H1 (cell line): ENCODE measurements around the gene SARS2. TPM values are rescaled to one million over a fixed set of nuclear protein-coding genes. Genes with fewer than 3 reads are reported as not detected.

Experiments used
- CTCF ChIA-PET: fragments of 300-600 bp; sonication (Branson Sonifier 250); formaldehyde crosslinking; loops from one replicate; lab custom pipeline; 2021; ENCODE audit not compliant: partially characterized antibody; lab: Charles Lee
- POLR2A ChIA-PET: fragments of 300-600 bp; sonication (Branson Sonifier 250); formaldehyde crosslinking; loops from one replicate; lab custom pipeline; 2021; ENCODE audit warnings: inconsistent platforms; ENCODE audit not compliant: partially characterized antibody; lab: Charles Lee
- DNase-seq, 2 experiments: peaks; one replicate each; pipeline versions ENCODE4 v3.0.0 to v3.0.0-alpha.2; 2010 to 2022; ENCODE audit warnings: low spot score in 2 of 2, low read depth in 1 of 2, mixed read lengths in 1 of 2
- FAIRE-seq: peaks from 2 replicates; lab custom pipeline; 2011; peaks lifted over from hg19 to GRCh38; lab: Jason Lieb, UNC
- H2AFZ ChIP-seq: 2 replicates; pipeline ENCODE4 v1.8.1; 2012; ENCODE audit warnings: low read length, inconsistent platforms
- H2AK5ac ChIP-seq: 2 replicates; pipeline ENCODE4 v1.6.1; 2013; ENCODE audit warnings: low read depth, low read length
- H2BK120ac ChIP-seq: replicated peaks from 2 replicates; pipeline ENCODE3; 2013; ENCODE audit warnings: low read depth, low read length, inconsistent platforms
- H2BK12ac ChIP-seq: 2 replicates; pipeline ENCODE4 v1.6.1; 2013; ENCODE audit warnings: low read depth, low read length
- H2BK15ac ChIP-seq: 2 replicates; pipeline ENCODE4 v1.6.1; 2013; ENCODE audit warnings: low read length
- H2BK20ac ChIP-seq: 2 replicates; pipeline ENCODE4 v1.6.1; 2013; ENCODE audit warnings: low read length
- H2BK5ac ChIP-seq: 2 replicates; pipeline ENCODE4 v1.6.1; 2013; ENCODE audit warnings: low read depth, low read length
- H3K14ac ChIP-seq: 2 replicates; pipeline ENCODE4 v1.6.1; 2013; ENCODE audit warnings: inconsistent platforms; ENCODE audit not compliant: insufficient read length
- H3K18ac ChIP-seq: 2 replicates; pipeline ENCODE4 v1.6.1; 2013; ENCODE audit warnings: low read length; ENCODE audit errors: extremely low read depth
- H3K23ac ChIP-seq: 2 replicates; pipeline ENCODE4 v1.6.1; 2013; ENCODE audit warnings: inconsistent platforms; ENCODE audit not compliant: insufficient read length
- H3K23me2 ChIP-seq: 2 replicates; pipeline ENCODE4 v1.6.1; 2013; ENCODE audit warnings: low read depth, low read length
- H3K27ac ChIP-seq: 2 replicates; pipeline ENCODE4 v1.6.1; 2011; ENCODE audit warnings: low read depth, low read length, inconsistent platforms
- H3K27me3 ChIP-seq, 4 experiments: replicated peaks in 1 of 4; 1 replicate in 1 of 4; 2 replicates in 3 of 4; pipeline versions ENCODE4 v1.6.1 to v1.8.1; 2011 to 2013; ENCODE audit warnings: low read length in 3 of 4, mild to moderate bottlenecking in 3 of 4, inconsistent platforms in 2 of 4, mixed read lengths in 2 of 4, moderate library complexity in 1 of 4; ENCODE audit not compliant: control insufficient read depth in 3 of 4, insufficient read depth in 3 of 4; ENCODE audit errors: extremely low read depth in 1 of 4
- H3K36me3 ChIP-seq, 4 experiments: 2 replicates each; pipeline versions ENCODE4 v1.6.1 to v1.8.1; 2011 to 2013; ENCODE audit warnings: mild to moderate bottlenecking in 4 of 4, low read length in 3 of 4, moderate library complexity in 2 of 4, control low read depth in 1 of 4, inconsistent platforms in 1 of 4; ENCODE audit not compliant: insufficient read depth in 4 of 4, control insufficient read depth in 2 of 4
- H3K4ac ChIP-seq: replicated peaks from 2 replicates; pipeline ENCODE3; 2013; ENCODE audit warnings: low read length, low read depth, mixed read lengths, inconsistent platforms; ENCODE audit not compliant: insufficient read length
- H3K4me1 ChIP-seq, 4 experiments: replicated peaks in 1 of 4; 1 replicate in 1 of 4; 2 replicates in 3 of 4; pipeline versions ENCODE4 v1.6.1 to v1.8.1; 2011 to 2013; ENCODE audit warnings: low read length in 3 of 4, inconsistent platforms in 2 of 4, mixed read lengths in 1 of 4; ENCODE audit not compliant: insufficient read depth in 4 of 4, control insufficient read depth in 3 of 4
- H3K4me2 ChIP-seq, 2 experiments: 2 replicates each; pipeline versions ENCODE4 v1.6.1 to v1.8.1; 2011 to 2013; ENCODE audit warnings: low read depth in 2 of 2, low read length in 2 of 2, control low read depth in 1 of 2, inconsistent platforms in 1 of 2, mild to moderate bottlenecking in 1 of 2; ENCODE audit not compliant: insufficient read depth in 1 of 2
- H3K4me3 ChIP-seq, 4 experiments: fragments of 200-600, 300-600 bp in 1 of 4; sonication (generic), shearing (Covaris generic), sonication (Bioruptor Twin) in 1 of 4; 2 replicates each; pipeline versions ENCODE4 v1.5.1 to v1.8.1; 2011 to 2016; ENCODE audit warnings: low read length in 4 of 4, low read depth in 3 of 4, control low read depth in 2 of 4, inconsistent platforms in 2 of 4, mild to moderate bottlenecking in 2 of 4, mixed read lengths in 1 of 4, moderate library complexity in 1 of 4; ENCODE audit not compliant: insufficient read depth in 2 of 4; ENCODE audit errors: extremely low read depth in 1 of 4
- H3K56ac ChIP-seq: replicated peaks from 2 replicates; pipeline ENCODE3; 2013; ENCODE audit warnings: low read depth, mild to moderate bottlenecking, mixed read lengths, low read length, inconsistent platforms; ENCODE audit not compliant: insufficient read length
- H3K79me1 ChIP-seq: 2 replicates; pipeline ENCODE4 v1.6.1; 2013; ENCODE audit warnings: low read depth, low read length, control low read depth
- H3K79me2 ChIP-seq, 2 experiments: 2 replicates each; pipeline versions ENCODE4 v1.6.1 to v1.8.1; 2012 to 2013; ENCODE audit warnings: low read length in 2 of 2, mild to moderate bottlenecking in 2 of 2, inconsistent platforms in 1 of 2; ENCODE audit not compliant: insufficient read depth in 2 of 2, control insufficient read depth in 1 of 2
- H3K9ac ChIP-seq, 4 experiments: replicated peaks in 1 of 4; 1 replicate in 1 of 4; 2 replicates in 3 of 4; pipeline versions ENCODE4 v1.6.1 to v1.8.1; 2011 to 2013; ENCODE audit warnings: low read depth in 3 of 4, low read length in 3 of 4, control low read depth in 2 of 4, mild to moderate bottlenecking in 2 of 4, moderate library complexity in 2 of 4, inconsistent platforms in 1 of 4; ENCODE audit errors: extremely low read depth in 1 of 4
- H3K9me3 ChIP-seq, 2 experiments: 2 replicates each; pipeline versions ENCODE4 v1.6.1 to v1.8.1; 2012 to 2013; ENCODE audit warnings: mild to moderate bottlenecking in 2 of 2, moderate library complexity in 2 of 2, control low read depth in 1 of 2, inconsistent platforms in 1 of 2, low read depth in 1 of 2, low read length in 1 of 2, mixed read lengths in 1 of 2; ENCODE audit not compliant: insufficient read depth in 2 of 2
- H4K20me1 ChIP-seq, 2 experiments: replicated peaks in 1 of 2; 2 replicates each; pipeline versions ENCODE3 to v1.8.1; 2011 to 2013; ENCODE audit warnings: inconsistent platforms in 2 of 2, low read length in 2 of 2, mild to moderate bottlenecking in 1 of 2; ENCODE audit not compliant: insufficient read depth in 2 of 2, control insufficient read depth in 1 of 2
- H4K5ac ChIP-seq: 2 replicates; pipeline ENCODE4 v1.6.1; 2013; ENCODE audit warnings: low read length, low read depth, mixed read lengths, inconsistent platforms; ENCODE audit not compliant: insufficient read length
- H4K8ac ChIP-seq: 2 replicates; pipeline ENCODE4 v1.8.0; 2013; ENCODE audit warnings: mild to moderate bottlenecking, moderate library complexity, low read length, inconsistent platforms; ENCODE audit not compliant: insufficient read depth; ENCODE audit errors: extremely low read depth
- H4K91ac ChIP-seq: replicated peaks from 2 replicates; pipeline ENCODE3; 2013; ENCODE audit warnings: low read length, mixed read lengths, inconsistent platforms; ENCODE audit not compliant: insufficient read length
- BCL11A ChIP-seq, 2 experiments: IDR thresholded peaks; one replicate each; pipeline ENCODE4 v1.6.1; 2011; ENCODE audit warnings: low read depth in 2 of 2, low read length in 2 of 2, mild to moderate bottlenecking in 2 of 2
- CREB1 ChIP-seq: IDR thresholded peaks from 2 replicates; pipeline ENCODE4 v1.6.1; 2012; ENCODE audit warnings: inconsistent platforms
- GTF2F1 ChIP-seq: IDR thresholded peaks from 2 replicates; pipeline ENCODE4 v1.6.1; 2012; ENCODE audit warnings: low read depth, low read length, improper control_type of control experiment, borderline replicate concordance
- HDAC2 ChIP-seq, 2 experiments: fragments of 300-600 bp in 1 of 2; sonication (generic) in 1 of 2; IDR thresholded peaks; 2 replicates each; pipeline ENCODE4 v1.6.1; 2011 to 2012; ENCODE audit warnings: low read depth in 2 of 2, low read length in 2 of 2, mild to moderate bottlenecking in 2 of 2, moderate library complexity in 2 of 2, borderline replicate concordance in 1 of 2, inconsistent platforms in 1 of 2
- KDM4A ChIP-seq: IDR thresholded peaks from one replicate; pipeline ENCODE4 v1.7.1; 2012; ENCODE audit warnings: low read depth, mild to moderate bottlenecking, moderate library complexity, low read length, inconsistent platforms; ENCODE audit not compliant: severe bottlenecking
- NANOG ChIP-seq: IDR thresholded peaks from 2 replicates; pipeline ENCODE4 v1.6.1; 2011; ENCODE audit warnings: low read length, low read depth, mild to moderate bottlenecking, inconsistent platforms; ENCODE audit not compliant: insufficient read depth, poor library complexity, severe bottlenecking
- NRF1 ChIP-seq: IDR thresholded peaks from 2 replicates; pipeline ENCODE4 v1.6.1; 2011; ENCODE audit warnings: mild to moderate bottlenecking, low read depth, low read length, improper control_type of control experiment
- POU5F1 ChIP-seq: IDR thresholded peaks from 2 replicates; pipeline ENCODE4 v1.6.1; 2011; ENCODE audit warnings: low read depth, mild to moderate bottlenecking, low read length, moderate library complexity
- SAP30 ChIP-seq: fragments of 300-600 bp; sonication (generic); IDR thresholded peaks from 2 replicates; pipeline ENCODE4 v1.7.1; 2012; ENCODE audit warnings: low read length, moderate library complexity, mild to moderate bottlenecking, inconsistent platforms; ENCODE audit not compliant: insufficient read depth, insufficient replicate concordance
- SUZ12 ChIP-seq: fragments of 200-600 bp; sonication (generic); IDR thresholded peaks from 2 replicates; pipeline ENCODE4 v1.6.1; 2012; ENCODE audit warnings: mild to moderate bottlenecking, inconsistent platforms, low read length, moderate library complexity, mixed read lengths
- TEAD4 ChIP-seq: IDR thresholded peaks from 2 replicates; pipeline ENCODE4 v1.6.1; 2012; ENCODE audit warnings: low read depth, low read length, inconsistent platforms, mixed read lengths
- USF2 ChIP-seq: IDR thresholded peaks from 2 replicates; pipeline ENCODE4 v1.6.1; 2011; ENCODE audit warnings: low read length, improper control_type of control experiment
- whole genome bisulfite sequencing, 2 experiments: shearing (Covaris generic) in 1 of 2; methylation state at CpG; one replicate each; pipeline versions ENCODE4 v1.1.6 to v1.1.7; 2013 to 2015; ENCODE audit warnings: low lambda C conversion rate in 2 of 2, mixed read lengths in 2 of 2, inconsistent platforms in 1 of 2, low coverage in 1 of 2, missing lambda C conversion rate in 1 of 2; ENCODE audit not compliant: insufficient replicate concordance in 2 of 2, insufficient coverage in 1 of 2, insufficient read length in 1 of 2; ENCODE audit errors: extremely low coverage in 1 of 2, missing lambda C conversion rate in 1 of 2; 5-methylcytosine and 5-hydroxymethylcytosine counted together
- polyA plus RNA-seq, 7 experiments: library from polyadenylated mRNA; depleted of rRNA in 3 of 7; stranded (reverse) in 5 of 7; unstranded in 2 of 7; fragments of >200 nt in 5 of 7; fragments of 200-250 nt in 2 of 7; gene quantifications; 1 replicate in 5 of 7; 2 replicates in 1 of 7; 4 replicates in 1 of 7; pipeline versions ENCODE4 v1.2.1 to v1.2.3, GENCODE V29; 2011 to 2013; ENCODE audit warnings: missing spikeins in 2 of 7, mixed read lengths in 2 of 7
- total RNA-seq: library from RNA; stranded (reverse); fragmentation: NEBNext Ultra II Directional; extraction: Animal tissue kit (Norgen Biotek cat#: 25700); gene quantifications from 2 replicates; pipeline ENCODE4 v1.2.1, GENCODE V29; 2021

SARS2 gene
- total and polyA plus RNA-seq, 2 of the 8 experiments (the other 6 are each of a cell fraction or from before 2014, with no cell fraction given), result 68.0 to 102 TPM

- no peak overlapping the region for H2BK15ac ChIP-seq
- H2BK20ac ChIP-seq, result no peak overlapping the region
- no peak overlapping the region for H4K91ac ChIP-seq
- no peak overlapping the region for H3K9ac ChIP-seq
- WGBS, 2 experiments, result 82% methylated on average over 3 of the region's 3 CpGs; no CpG with 5 or more reads in 1 of the 2 experiments
- H3K36me3 ChIP-seq, result no peaks in the 10 kb centered on the region; a peak in 2 of 8 replicates
- H3K4me3 ChIP-seq, result no peak overlapping the region
- H3K23ac ChIP-seq, result no peak overlapping the region
- no peak overlapping the region for H3K14ac ChIP-seq
- no peak overlapping the region for H4K8ac ChIP-seq
- no peak overlapping the region for H4K5ac ChIP-seq
- no peak overlapping the region for H3K18ac ChIP-seq
- H3K4me1 ChIP-seq, result peaks cover 0 to 5% (median 0%) of the 10 kb centered on the region in 4 experiments; a peak in 3 of 7 replicates
- no peak overlapping the region for H2BK5ac ChIP-seq
- H3K23me2 ChIP-seq, result peaks cover 5% of the 10 kb centered on the region; the same call in 1 of the 2 replicates
- H3K27me3 ChIP-seq, result peaks cover 0 to 3% (median under 1%) of the 10 kb centered on the region in 4 experiments; a peak in 1 of 7 replicates
- H3K4ac ChIP-seq, result no peak overlapping the region
- no peaks in the 10 kb centered on the region for H3K9me3 ChIP-seq
- no peak overlapping the region for H2AK5ac ChIP-seq
- DNase-seq (no peak), FAIRE-seq (no peak)
- H3K4me2 ChIP-seq, result no peak overlapping the region
- H3K79me1 ChIP-seq, result no peaks in the 10 kb centered on the region
- H2BK12ac ChIP-seq, result no peak overlapping the region
- H2BK120ac ChIP-seq, result no peak overlapping the region
- POLR2A ChIA-PET, result interaction anchor here (1.1 to 1.6 kb wide), 3 partner anchors 21 to 99 kb away, joined by 3 read pairs; partner anchors contain the start of gene SARS2
- CTCF ChIA-PET, result interaction anchor here (1.2 to 14.5 kb wide), 2 partner anchors 18 to 237 kb away, joined by 3 to 120 read pairs; partner anchors contain the start of genes MRPS12 and SARS2
- H3K79me2 ChIP-seq, result no peaks in the 10 kb centered on the region
- no peak overlapping the region for H2AFZ ChIP-seq
- no peak overlapping the region for H3K27ac ChIP-seq
- no peak overlapping the region for H3K56ac ChIP-seq
- peaks cover 0 to 3% of the 10 kb centered on the region in 2 experiments for H4K20me1 ChIP-seq
- no peak for TF ChIP-seq KDM4A
- TF ChIP-seq GTF2F1, result no peak
- TF ChIP-seq TEAD4, result no peak
- TF ChIP-seq HDAC2 (IDR thresholded peaks at IDR 0.05; ENCODE audit: borderline replicate concordance in 1 of 2, low read depth in 2 of 2, low read length in 2 of 2), result no peak
- TF ChIP-seq BCL11A (IDR thresholded peaks at IDR 0.05; ENCODE audit: low read depth in 2 of 2, low read length in 2 of 2), result no peak
- no peak for TF ChIP-seq CREB1
- no peak for TF ChIP-seq USF2
- no peak for TF ChIP-seq POU5F1
- TF ChIP-seq NRF1, result no peak
- no peak for TF ChIP-seq SAP30
- no peak for TF ChIP-seq NANOG
- TF ChIP-seq SUZ12, result no peak
These were observed 20.6 kb upstream of the SARS2 start for GRCh38 chr19:38951187-38951586.
